ENCODE measurements around the gene MED23. TPM values are rescaled to one million over a fixed set of nuclear protein-coding genes. Genes with fewer than 3 reads are reported as not detected.

The MED23 gene
- total and polyA plus RNA-seq, 2 experiments from 2014 or later: 8.6 to 23.6 TPM

DNA sequence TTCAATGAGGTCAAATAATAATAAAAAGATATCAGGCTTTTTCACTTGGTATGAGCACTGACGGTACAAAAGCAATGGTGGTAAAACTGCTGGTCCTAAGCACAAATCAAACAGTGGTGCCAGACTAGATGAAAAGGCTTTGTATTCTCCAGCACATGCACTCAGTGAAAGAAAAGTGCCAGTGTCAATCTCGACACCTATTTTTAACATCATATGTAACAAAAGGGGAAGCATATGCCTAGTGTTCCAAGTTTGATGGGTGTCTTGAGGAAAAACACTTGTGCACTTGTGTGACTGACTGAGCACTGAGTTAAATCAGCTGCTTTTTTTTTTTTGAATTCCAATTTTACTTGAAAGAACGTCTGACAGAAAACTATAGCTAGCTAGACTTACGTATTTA lies 27.3 kb downstream of the MED23 start:
- TF ChIP-seq, protein P1, sequence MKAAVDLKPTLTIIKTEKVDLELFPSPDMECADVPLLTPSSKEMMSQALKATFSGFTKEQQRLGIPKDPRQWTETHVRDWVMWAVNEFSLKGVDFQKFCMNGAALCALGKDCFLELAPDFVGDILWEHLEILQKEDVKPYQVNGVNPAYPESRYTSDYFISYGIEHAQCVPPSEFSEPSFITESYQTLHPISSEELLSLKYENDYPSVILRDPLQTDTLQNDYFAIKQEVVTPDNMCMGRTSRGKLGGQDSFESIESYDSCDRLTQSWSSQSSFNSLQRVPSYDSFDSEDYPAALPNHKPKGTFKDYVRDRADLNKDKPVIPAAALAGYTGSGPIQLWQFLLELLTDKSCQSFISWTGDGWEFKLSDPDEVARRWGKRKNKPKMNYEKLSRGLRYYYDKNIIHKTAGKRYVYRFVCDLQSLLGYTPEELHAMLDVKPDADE (IDR thresholded peaks at IDR 0.05): no peak
- no peak for TF ChIP-seq JUNB (IDR thresholded peaks at IDR 0.05; ENCODE audit: unreplicated experiment)
- no peak for TF ChIP-seq STAT1 (IDR thresholded peaks at IDR 0.05; ENCODE audit: unreplicated experiment)
- Mint-ChIP-seq H3K4me3 (no peak overlapping the region), H3K27me3 (ENCODE audit: insufficient read depth, low read depth, poor library complexity) (peaks cover 3% of the 10 kb centered on the region), H3K4me1 (no peaks in the 10 kb centered on the region), H3K36me3 (ENCODE audit: low read depth) (peaks cover 34% of the 10 kb centered on the region; the same call in 2 of the 3 replicates), H3K27ac (no peak overlapping the region), H3K9me3 (no peaks in the 10 kb centered on the region)
- ATAC-seq: no peak
- H4K20me1 ChIP-seq (replicated peaks; ENCODE audit: insufficient read depth): no peaks in the 10 kb centered on the region
- H3K27ac ChIP-seq (ENCODE audit: low read depth): no peak overlapping the region
- H3K4me3 ChIP-seq: no peak overlapping the region
- no peak for DNase-seq (ENCODE audit: low spot score)
- H3K36me3 ChIP-seq (ENCODE audit: insufficient read depth): peaks cover 20% of the 10 kb centered on the region; the same call in 1 of the 2 replicates
- H3K79me2 ChIP-seq (replicated peaks; ENCODE audit: insufficient read depth): no peaks in the 10 kb centered on the region
- no peaks in the 10 kb centered on the region for H3K4me1 ChIP-seq (ENCODE audit: insufficient read depth)
- no peaks in the 10 kb centered on the region for H3K27me3 ChIP-seq (ENCODE audit: insufficient read depth)
- H3K4me2 ChIP-seq: no peak overlapping the region
- no peak overlapping the region for H2AFZ ChIP-seq
- H3K9me2 ChIP-seq (ENCODE audit: insufficient read depth): no peaks in the 10 kb centered on the region
- no peaks in the 10 kb centered on the region for H3F3A ChIP-seq (replicated peaks; ENCODE audit: low read depth)

DNA sequence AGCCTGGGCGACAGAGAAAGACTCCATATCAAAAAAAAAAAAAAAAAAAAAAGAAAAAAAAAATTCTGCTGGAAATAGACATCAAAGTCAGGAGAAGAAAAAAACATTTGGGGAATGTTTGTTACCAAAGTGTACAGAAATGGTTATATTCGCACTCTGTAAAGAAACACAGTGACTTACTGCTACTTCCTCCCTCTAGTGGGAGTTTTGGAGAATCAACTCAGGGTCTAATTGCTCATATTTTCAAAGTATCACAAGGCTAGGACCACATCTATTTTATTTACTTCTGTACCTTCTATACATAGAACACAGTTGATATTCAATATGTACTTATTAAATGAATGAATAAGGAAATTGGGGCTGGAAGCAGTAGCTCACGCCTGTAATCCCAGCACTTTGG lies 30.6 kb downstream of the MED23 start:
- no peaks in the 10 kb centered on the region for H3K27me3 Mint-ChIP-seq (ENCODE audit: insufficient read depth, low read depth, poor library complexity)
- Histone ChIP-seq H3K4me3 (no peak overlapping the region), H3K4me2 (no peak overlapping the region), H3K4me1 (ENCODE audit: insufficient read depth) (no peaks in the 10 kb centered on the region), H3F3A (replicated peaks; ENCODE audit: low read depth) (no peaks in the 10 kb centered on the region), H2AFZ (no peak overlapping the region), H4K20me1 (replicated peaks; ENCODE audit: insufficient read depth) (no peaks in the 10 kb centered on the region), H3K79me2 (replicated peaks; ENCODE audit: insufficient read depth) (no peaks in the 10 kb centered on the region), H3K27me3 (ENCODE audit: insufficient read depth) (no peaks in the 10 kb centered on the region), H3K27ac (ENCODE audit: low read depth) (no peak overlapping the region), H3K36me3 (ENCODE audit: insufficient read depth) (peaks cover 33% of the 10 kb centered on the region), H3K9me2 (ENCODE audit: insufficient read depth) (no peaks in the 10 kb centered on the region)
- H3K4me1 Mint-ChIP-seq: no peaks in the 10 kb centered on the region
- H3K36me3 Mint-ChIP-seq (ENCODE audit: low read depth): peaks cover 48% of the 10 kb centered on the region
- H3K4me3 Mint-ChIP-seq: no peak overlapping the region
- H3K27ac Mint-ChIP-seq: no peak overlapping the region
- DNase-seq (ENCODE audit: low spot score) (peak; percentile 5), ATAC-seq (no peak)
- no peaks in the 10 kb centered on the region for H3K9me3 Mint-ChIP-seq
- TF ChIP-seq, protein P2, sequence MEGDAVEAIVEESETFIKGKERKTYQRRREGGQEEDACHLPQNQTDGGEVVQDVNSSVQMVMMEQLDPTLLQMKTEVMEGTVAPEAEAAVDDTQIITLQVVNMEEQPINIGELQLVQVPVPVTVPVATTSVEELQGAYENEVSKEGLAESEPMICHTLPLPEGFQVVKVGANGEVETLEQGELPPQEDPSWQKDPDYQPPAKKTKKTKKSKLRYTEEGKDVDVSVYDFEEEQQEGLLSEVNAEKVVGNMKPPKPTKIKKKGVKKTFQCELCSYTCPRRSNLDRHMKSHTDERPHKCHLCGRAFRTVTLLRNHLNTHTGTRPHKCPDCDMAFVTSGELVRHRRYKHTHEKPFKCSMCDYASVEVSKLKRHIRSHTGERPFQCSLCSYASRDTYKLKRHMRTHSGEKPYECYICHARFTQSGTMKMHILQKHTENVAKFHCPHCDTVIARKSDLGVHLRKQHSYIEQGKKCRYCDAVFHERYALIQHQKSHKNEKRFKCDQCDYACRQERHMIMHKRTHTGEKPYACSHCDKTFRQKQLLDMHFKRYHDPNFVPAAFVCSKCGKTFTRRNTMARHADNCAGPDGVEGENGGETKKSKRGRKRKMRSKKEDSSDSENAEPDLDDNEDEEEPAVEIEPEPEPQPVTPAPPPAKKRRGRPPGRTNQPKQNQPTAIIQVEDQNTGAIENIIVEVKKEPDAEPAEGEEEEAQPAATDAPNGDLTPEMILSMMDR (conservative IDR thresholded peaks at IDR 0.05; ENCODE audit: low read depth in 2 of 2): peak; percentile 50 to 63
- no peak for TF ChIP-seq STAT1 (IDR thresholded peaks at IDR 0.05; ENCODE audit: unreplicated experiment)

DNA sequence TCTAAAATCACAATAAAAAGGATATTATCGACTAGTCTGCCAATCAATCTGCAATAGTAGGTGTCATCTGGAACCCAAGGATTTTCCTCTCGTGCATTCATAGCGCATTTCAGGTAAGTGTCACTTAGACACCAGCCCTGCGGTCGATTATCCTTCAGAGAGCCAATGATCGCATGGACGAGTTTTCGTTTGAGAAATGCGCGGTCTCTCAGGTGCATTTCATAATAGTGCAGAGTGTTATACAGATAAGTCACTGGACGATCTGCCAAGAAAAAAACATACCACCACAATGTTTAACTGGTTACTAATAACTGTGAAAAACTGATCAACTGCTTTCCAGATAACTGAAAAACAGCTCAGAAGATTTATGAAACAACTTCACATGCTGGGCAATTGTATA lies 34.0 kb downstream of the MED23 start:
- H3K79me2 ChIP-seq (replicated peaks; ENCODE audit: insufficient read depth): no peaks in the 10 kb centered on the region
- no peak overlapping the region for H3K4me3 ChIP-seq
- Mint-ChIP-seq H3K36me3 (ENCODE audit: low read depth) (peaks cover 44% of the 10 kb centered on the region), H3K4me1 (no peaks in the 10 kb centered on the region), H3K9me3 (no peaks in the 10 kb centered on the region), H3K27me3 (ENCODE audit: insufficient read depth, low read depth, poor library complexity) (no peaks in the 10 kb centered on the region), H3K4me3 (no peak overlapping the region), H3K27ac (no peak overlapping the region)
- H3K36me3 ChIP-seq (ENCODE audit: insufficient read depth): peaks cover 22% of the 10 kb centered on the region
- no peaks in the 10 kb centered on the region for H3K4me1 ChIP-seq (ENCODE audit: insufficient read depth)
- ATAC-seq (no peak), DNase-seq (ENCODE audit: low spot score) (no peak)
- TF ChIP-seq, protein P2 (conservative IDR thresholded peaks at IDR 0.05; ENCODE audit: low read depth in 2 of 2): no peak
- TF ChIP-seq, protein P1 (IDR thresholded peaks at IDR 0.05): no peak
- TF ChIP-seq EZH2 (IDR thresholded peaks at IDR 0.05; ENCODE audit: low read depth, unreplicated experiment) (no peak), NANOG (IDR thresholded peaks at IDR 0.05; ENCODE audit: borderline replicate concordance) (no peak), JUNB (IDR thresholded peaks at IDR 0.05; ENCODE audit: unreplicated experiment) (no peak)
- no peaks in the 10 kb centered on the region for H3F3A ChIP-seq (replicated peaks; ENCODE audit: low read depth)
- no peak overlapping the region for H2AFZ ChIP-seq
- no peak overlapping the region for H3K4me2 ChIP-seq
- H4K20me1 ChIP-seq (replicated peaks; ENCODE audit: insufficient read depth): no peaks in the 10 kb centered on the region
- H3K27me3 ChIP-seq (ENCODE audit: insufficient read depth): no peaks in the 10 kb centered on the region
- H3K27ac ChIP-seq (ENCODE audit: low read depth): no peak overlapping the region
- no peaks in the 10 kb centered on the region for H3K9me2 ChIP-seq (ENCODE audit: insufficient read depth)
